Stomach (tissue), 4 donors: ENCODE measurements around the gene IRS2.

Experiments
- CTCF ChIP-seq, 7 experiments: fragments of 450-650 bp in 4 of 7; fragments of 200-600 bp in 3 of 7; sonication (generic) in 3 of 7; IDR thresholded peaks; one replicate each; pipeline ENCODE4 v1.5.1; 2016 to 2019; ENCODE audit warnings: antibody characterized with exemption in 7 of 7, control low read depth in 2 of 7, mild to moderate bottlenecking in 1 of 7
- EP300 ChIP-seq: sonication (generic); formaldehyde crosslinking; IDR thresholded peaks from one replicate; pipeline ENCODE4 v1.6.1; 2017; ENCODE audit warnings: antibody characterized with exemption
- POLR2A ChIP-seq, 4 donors: fragments of 450-650 bp; IDR thresholded peaks; one replicate each; pipeline ENCODE4 v1.6.1; 2016; ENCODE audit warnings: antibody characterized with exemption in 4 of 4, control low read depth in 2 of 4, mild to moderate bottlenecking in 1 of 4, moderate library complexity in 1 of 4
- POLR2AphosphoS5 ChIP-seq, 3 donors: sonication (generic); formaldehyde crosslinking; IDR thresholded peaks; one replicate each; pipeline ENCODE4 v1.6.1; 2016; ENCODE audit warnings: antibody characterized with exemption in 3 of 3

- TF ChIP-seq CTCF (IDR thresholded peaks at IDR 0.05) = no peak
- TF ChIP-seq POLR2AphosphoS5 (IDR thresholded peaks at IDR 0.05) = no peak
- no peak for TF ChIP-seq EP300
- no peak for TF ChIP-seq POLR2A (IDR thresholded peaks at IDR 0.05)
Measured at GRCh38 chr13:109741966-109742365, 44.4 kb downstream of the IRS2 start.
